Putamen (tissue), 1 donor: ENCODE measurements around the gene GATAD2A.
"Not testable (repeated sequence)": the region's sequence is repeated elsewhere in the genome, so short reads cannot be mapped to it uniquely, and the experiment has no call there.

Experiments
- DNase-seq: peaks from one replicate; pipeline ENCODE4 v3.0.0-alpha.2; 2016; ENCODE audit warnings: low spot score

Gene GATAD2A

DNA sequence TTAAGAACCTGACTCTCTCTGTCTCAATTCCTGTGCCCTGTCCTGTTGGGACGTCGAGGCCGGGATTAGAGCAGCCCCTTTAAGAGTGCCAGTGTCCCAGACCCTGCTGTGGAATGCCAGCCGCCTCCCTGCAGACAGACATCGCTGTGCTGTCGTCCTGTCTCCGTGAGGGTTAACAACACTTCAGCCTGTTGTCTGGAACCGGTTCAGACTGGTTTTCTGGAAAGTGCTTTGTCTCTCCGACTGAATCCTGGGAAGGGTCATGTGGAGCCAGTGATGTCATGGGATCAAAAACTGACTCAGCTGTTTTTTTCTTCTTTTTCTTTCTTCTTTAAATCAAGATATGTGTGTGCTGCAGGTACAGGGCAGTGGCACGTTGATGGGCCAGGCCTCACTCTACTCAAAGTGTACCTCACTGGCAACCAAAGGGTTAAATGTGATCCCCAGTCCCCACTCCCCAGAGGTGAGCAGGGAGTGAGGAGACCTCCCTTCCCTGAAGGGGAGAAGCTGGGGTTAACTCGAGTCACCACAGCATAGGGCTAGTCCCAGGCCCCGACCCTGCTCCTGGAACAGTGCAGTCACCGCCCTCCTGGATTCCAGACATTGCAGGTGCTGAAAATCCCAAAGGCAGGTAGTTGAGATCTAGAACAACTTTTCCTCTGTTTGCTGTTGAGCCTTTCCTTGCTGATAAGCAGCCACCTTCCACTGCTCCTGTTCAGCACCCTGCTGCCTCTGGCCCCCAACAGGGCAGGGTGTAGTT is 59.0 kb downstream of the GATAD2A start:
- DNase-seq, result no peak

GRCh38 chr19:19465436-19466070 is 60.1 kb downstream of the GATAD2A start:
- DNase-seq, result no peak

DNA sequence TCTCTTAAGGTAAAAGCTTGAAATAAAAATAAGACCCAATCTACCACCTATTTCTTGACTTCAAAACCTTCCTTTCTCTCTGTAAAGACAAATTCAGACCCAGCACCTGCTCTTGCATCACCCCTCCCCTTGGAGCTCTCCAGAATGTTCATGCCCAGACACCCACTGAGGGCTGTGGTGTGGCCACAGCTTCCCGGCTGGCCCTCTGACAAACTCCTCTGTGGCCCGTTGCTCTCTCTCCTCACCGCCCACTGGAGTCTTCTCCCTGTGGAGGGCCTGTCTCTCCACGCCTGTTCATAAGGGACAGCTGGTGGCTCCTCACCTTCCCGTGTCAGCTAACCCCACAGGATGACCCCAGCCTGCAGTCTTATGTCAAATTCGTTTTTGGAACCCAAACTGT is 60.7 kb downstream of the GATAD2A start:
- DNase-seq, result no peak

DNA sequence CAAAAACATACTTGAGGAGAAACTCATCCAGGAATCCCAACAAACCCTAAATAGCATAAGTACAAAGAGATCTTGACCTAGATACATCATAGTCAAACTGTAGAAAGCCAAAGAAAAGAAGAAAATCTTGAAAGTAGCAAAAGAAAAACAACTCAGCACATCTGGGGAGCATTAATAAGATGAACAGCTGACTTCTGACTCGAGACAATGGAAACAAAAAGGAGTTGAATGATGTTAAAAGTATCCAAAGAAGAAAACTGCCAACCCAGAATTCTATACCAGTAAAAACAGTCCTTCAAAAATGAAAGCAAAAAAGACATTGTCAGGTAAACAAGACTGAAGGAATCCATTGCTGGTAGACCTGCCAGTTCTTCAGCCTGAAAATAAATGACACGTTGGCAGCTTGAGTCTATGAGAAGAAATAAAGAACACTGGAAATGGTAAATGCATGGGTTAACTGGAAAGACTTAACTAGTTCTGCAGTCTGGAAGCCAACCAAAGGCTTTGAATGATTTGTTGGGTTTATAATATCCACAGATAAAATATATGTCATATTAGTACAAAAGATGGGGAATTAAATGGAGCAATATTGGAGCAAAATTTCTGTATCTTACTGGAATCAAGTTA is 63.1 kb downstream of the GATAD2A start:
- DNase-seq, result no peak

- no peak for DNase-seq
Measured at GRCh38 chr19:19470579-19470978, 65.1 kb downstream of the GATAD2A start.

DNA sequence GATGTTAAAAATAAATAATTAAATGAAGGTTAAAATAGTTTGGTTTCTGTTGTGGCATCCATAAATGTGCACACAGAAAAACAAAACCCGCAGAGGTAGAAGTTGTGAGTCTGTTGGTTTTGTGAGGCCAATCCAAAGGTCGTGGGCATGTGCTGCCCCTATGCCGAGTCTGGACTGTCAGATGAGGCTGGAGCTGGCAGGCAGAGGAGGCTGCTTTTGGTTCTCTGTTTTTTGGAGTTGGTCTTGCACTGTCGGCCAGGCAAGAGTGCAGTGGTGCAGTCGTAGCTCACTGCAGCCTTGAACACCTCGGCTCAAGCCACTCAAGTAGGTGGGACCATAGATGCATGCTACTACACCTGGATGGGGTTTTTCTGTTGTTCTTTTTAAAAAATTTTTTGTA is 66.2 kb downstream of the GATAD2A start:
- no peak for DNase-seq

- DNase-seq, result not testable (repeated sequence)
Measured at GRCh38 chr19:19472106-19472505, 66.6 kb downstream of the GATAD2A start.

- DNase-seq, result no peak
Measured at GRCh38 chr19:19475015-19475765, 69.7 kb downstream of the GATAD2A start.

GRCh38 chr19:19475849-19476828 is 70.7 kb downstream of the GATAD2A start:
- no peak for DNase-seq

- DNase-seq, result no peak
Measured at GRCh38 chr19:19477705-19478383, 72.4 kb downstream of the GATAD2A start.

GRCh38 chr19:19480688-19481087 is 75.2 kb downstream of the GATAD2A start:
- DNase-seq, result no peak

DNA sequence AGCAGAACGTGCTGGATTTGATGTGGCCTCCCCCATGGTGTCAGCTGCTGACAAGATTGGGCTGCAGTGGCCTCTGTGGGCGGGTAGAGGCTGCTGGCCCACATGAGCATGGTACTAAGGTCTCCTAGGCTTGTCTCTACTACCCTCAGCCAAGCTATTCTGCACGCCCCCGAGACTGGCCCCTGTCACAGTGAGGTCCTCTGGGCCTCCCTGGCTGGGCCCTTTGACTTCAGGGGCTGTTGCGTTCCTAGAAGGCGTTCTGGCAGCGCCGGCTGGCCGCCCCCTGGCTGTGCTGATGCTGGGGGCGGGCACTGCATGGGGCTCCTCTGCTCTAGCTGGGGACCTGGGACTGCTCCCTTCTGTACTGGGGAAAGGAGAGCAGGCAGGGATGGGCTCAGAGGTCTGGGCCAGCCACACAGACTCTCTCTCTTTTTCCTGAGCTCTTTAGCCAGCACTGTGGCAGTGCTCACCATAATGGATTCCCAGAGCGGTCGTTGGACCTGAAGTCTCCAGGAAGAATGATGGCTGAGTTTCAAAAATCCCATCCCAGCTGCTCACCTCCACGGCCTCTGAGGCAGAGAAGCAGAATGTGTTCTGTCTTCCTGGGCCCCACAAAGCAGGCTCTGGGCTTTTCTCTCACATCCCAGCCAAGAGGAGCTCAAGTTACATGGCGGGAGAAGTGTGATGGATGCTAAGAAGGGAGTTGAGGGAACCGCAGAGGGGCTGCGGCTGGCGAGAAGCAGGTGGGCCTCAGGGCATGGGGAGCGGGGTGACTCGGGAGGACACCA is 77.5 kb downstream of the GATAD2A start:
- DNase-seq, result no peak

- no peak for DNase-seq
Measured at GRCh38 chr19:19485161-19485997, 79.9 kb downstream of the GATAD2A start.

DNA sequence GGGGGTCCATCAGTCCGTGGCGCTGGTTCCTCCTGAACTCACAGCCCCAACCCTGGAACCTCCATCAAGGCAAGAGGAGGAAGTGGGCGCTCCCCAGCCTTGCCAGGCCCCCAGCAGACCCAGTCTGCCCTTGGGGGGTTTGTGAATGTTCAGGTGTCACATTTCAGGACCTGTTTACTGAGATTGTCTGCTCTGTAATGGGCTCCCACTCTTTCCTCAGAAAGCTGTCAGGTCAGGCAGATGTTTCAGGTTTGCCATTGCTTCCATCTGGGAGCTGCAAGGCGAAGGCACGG is 80.5 kb downstream of the GATAD2A start:
- no peak for DNase-seq

GRCh38 chr19:19486343-19487076 is 81.0 kb downstream of the GATAD2A start:
- no peak for DNase-seq

DNA sequence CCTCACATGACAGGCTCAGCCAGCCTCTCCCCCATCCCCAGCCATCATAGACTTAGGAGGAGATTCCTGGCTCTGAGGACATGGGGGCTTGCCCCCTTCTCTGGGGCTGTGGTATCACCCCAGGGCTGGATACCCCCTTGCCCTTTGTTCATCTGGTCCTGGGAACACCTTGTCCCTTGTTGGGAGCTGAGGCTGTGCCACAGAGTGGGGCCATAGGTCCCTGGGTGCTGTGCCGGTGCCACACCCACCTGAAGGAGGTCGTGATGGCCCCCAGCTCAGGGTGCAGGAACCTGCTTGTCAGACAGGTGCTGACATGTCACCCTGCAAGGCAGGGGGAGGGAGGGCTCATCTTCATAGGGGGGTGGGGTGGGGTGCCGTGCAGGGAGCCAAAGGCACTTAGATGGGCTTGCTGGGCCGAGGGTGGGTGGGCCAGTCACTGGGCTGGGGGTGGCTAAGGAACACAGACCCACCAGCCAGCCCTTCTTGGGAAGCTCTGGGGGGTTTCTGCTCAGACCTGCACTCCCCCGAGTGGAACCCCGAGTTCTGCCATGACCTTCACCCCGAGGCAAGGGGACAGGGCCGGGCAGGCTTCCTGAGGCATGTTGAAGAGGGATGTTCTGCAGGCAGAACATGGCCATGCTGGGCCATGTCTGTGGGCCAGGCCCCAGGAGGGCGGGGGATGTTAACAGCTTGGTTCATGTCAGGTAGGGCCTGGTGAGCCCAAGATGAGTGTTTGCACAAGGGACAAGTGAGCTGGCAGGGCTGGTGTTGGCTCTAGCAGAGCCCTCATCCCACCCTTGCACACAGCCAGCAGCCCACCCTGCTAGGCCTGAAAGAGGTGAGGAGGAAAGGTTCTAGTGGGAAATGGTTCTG is 81.8 kb downstream of the GATAD2A start:
- no peak for DNase-seq
